GM12875 (cell line): ENCODE results near the gene ACACB.
"Not testable (repeated sequence)": the region's sequence is repeated elsewhere in the genome, so short reads cannot be mapped to it uniquely, and the experiment has no call there.

Experiments
- H3K4me3 ChIP-seq: one replicate; pipeline ENCODE4 v1.5.1; 2011; ENCODE audit warnings: low read depth, low read length, control low read depth
- TF ChIP-seq, protein P1 (sequence below): IDR thresholded peaks from 2 replicates; pipeline ENCODE4 v1.5.1; 2011; ENCODE audit warnings: low read depth, mild to moderate bottlenecking, control low read depth, inconsistent platforms, low read length, moderate library complexity, borderline replicate concordance; ENCODE audit not compliant: insufficient read depth

Gene ACACB

DNA sequence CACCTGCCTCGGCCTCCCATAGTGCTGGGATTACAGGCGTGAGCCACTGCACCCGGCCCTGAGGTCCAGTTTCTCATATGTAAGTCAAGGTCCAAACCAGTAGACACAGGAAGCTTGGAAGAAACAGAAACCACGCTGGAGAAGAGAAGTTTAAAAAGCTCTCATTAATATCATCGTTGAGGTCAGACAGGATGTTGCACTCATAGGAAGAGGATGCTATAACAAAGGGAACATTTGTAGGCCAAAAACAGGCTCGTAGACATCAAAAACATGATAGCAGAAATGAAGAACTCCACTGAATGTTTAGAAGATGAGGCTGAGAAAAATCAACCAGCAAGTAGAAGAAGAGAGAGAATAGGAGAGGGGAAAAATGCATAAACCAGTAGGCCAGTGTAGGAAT lies 46.8 kb downstream of the ACACB start:
- TF ChIP-seq, protein P1, sequence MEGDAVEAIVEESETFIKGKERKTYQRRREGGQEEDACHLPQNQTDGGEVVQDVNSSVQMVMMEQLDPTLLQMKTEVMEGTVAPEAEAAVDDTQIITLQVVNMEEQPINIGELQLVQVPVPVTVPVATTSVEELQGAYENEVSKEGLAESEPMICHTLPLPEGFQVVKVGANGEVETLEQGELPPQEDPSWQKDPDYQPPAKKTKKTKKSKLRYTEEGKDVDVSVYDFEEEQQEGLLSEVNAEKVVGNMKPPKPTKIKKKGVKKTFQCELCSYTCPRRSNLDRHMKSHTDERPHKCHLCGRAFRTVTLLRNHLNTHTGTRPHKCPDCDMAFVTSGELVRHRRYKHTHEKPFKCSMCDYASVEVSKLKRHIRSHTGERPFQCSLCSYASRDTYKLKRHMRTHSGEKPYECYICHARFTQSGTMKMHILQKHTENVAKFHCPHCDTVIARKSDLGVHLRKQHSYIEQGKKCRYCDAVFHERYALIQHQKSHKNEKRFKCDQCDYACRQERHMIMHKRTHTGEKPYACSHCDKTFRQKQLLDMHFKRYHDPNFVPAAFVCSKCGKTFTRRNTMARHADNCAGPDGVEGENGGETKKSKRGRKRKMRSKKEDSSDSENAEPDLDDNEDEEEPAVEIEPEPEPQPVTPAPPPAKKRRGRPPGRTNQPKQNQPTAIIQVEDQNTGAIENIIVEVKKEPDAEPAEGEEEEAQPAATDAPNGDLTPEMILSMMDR, result no peak
- H3K4me3 ChIP-seq, result no peak overlapping the region

- H3K4me3 ChIP-seq, result no peak overlapping the region
- TF ChIP-seq, protein P1, result no peak
These were observed 49.2 kb downstream of the ACACB start for GRCh38 chr12:109165599-109165998.

- TF ChIP-seq, protein P1, result no peak
- H3K4me3 ChIP-seq, result no peak overlapping the region
These were observed 50.0 kb downstream of the ACACB start for GRCh38 chr12:109166371-109166770.

GRCh38 chr12:109167781-109168180 lies 51.4 kb downstream of the ACACB start:
- H3K4me3 ChIP-seq, result no peak overlapping the region
- TF ChIP-seq, protein P1, result no peak

GRCh38 chr12:109169262-109169661 lies 52.9 kb downstream of the ACACB start:
- TF ChIP-seq, protein P1, result no peak
- no peak overlapping the region for H3K4me3 ChIP-seq

GRCh38 chr12:109169686-109170085 lies 53.3 kb downstream of the ACACB start:
- TF ChIP-seq, protein P1, result no peak
- H3K4me3 ChIP-seq, result no peak overlapping the region

- TF ChIP-seq, protein P1, result no peak
These were observed 53.9 kb downstream of the ACACB start for GRCh38 chr12:109170324-109170723.

DNA sequence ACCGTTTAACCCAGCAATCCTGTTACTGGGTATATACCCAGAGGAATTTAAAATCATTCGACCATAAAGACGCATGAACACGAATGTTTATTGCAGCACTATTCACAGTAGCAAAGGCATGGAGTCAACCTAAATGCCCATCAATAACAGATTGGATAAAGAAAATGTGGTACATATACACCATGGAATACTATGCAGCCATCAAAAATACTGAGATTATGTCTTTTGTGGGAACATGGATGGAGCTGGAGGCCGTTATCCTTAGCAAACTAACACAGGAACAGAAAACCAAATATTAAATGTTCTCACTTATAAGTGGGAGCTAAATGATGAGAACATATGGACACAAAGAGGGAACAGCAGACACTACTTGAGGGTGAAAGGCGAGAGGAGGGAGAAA lies 56.4 kb downstream of the ACACB start:
- not testable (repeated sequence) for H3K4me3 ChIP-seq

More at GRCh38 chr12:109170324-109170723, 53.9 kb downstream of the ACACB start:
- no peak overlapping the region for H3K4me3 ChIP-seq
